DND-41 (cell line): ENCODE data around the gene SSR4.
A peak's percentile ranks its signal among the peaks of the same experiment; 100 is the strongest.

Experiments used
- ATAC-seq: fragments of 200-7000 bp; cut with Tn5 transposase; 3 replicates; pipeline ENCODE4 v1.9.1; 2021; ENCODE audit warnings: low read depth; ENCODE audit not compliant: insufficient read depth
- DNase-seq: peaks from one replicate; pipeline ENCODE4 v3.0.0-alpha.2; 2020
- H2AFZ ChIP-seq: 2 replicates; pipeline ENCODE4 v1.6.0; 2012; ENCODE audit warnings: low read depth, low read length
- H3K27ac ChIP-seq: 2 replicates; pipeline ENCODE4 v1.5.1; 2012; ENCODE audit warnings: low read length, inconsistent platforms
- H3K27me3 ChIP-seq: fragments of 200-600 bp; sonication (generic); 2 replicates; pipeline ENCODE4 v1.6.0; 2012; ENCODE audit warnings: low read length, mild to moderate bottlenecking, inconsistent platforms; ENCODE audit not compliant: insufficient read depth, poor library complexity
- H3K36me3 ChIP-seq: 2 replicates; pipeline ENCODE4 v1.5.1; 2012; ENCODE audit warnings: low read length, inconsistent platforms; ENCODE audit not compliant: insufficient read depth
- H3K4me1 ChIP-seq: 2 replicates; pipeline ENCODE4 v1.5.1; 2012; ENCODE audit warnings: mild to moderate bottlenecking, low read length; ENCODE audit not compliant: insufficient read depth
- H3K4me2 ChIP-seq: 2 replicates; pipeline ENCODE4 v1.6.0; 2012; ENCODE audit warnings: mild to moderate bottlenecking, moderate library complexity, low read length, inconsistent platforms; ENCODE audit not compliant: insufficient read depth
- H3K4me3 ChIP-seq, 2 experiments: fragments of 200-600 bp in 1 of 2; shearing (Covaris generic) in 1 of 2; 2 replicates each; pipeline ENCODE4 v1.5.1; 2012 to 2016; ENCODE audit warnings: inconsistent platforms in 2 of 2, low read length in 2 of 2, mild to moderate bottlenecking in 2 of 2, low read depth in 1 of 2, moderate library complexity in 1 of 2
- H3K79me2 ChIP-seq: 2 replicates; pipeline ENCODE4 v1.6.0; 2012; ENCODE audit warnings: low read length, inconsistent platforms; ENCODE audit not compliant: insufficient read depth
- H3K9ac ChIP-seq: 2 replicates; pipeline ENCODE4 v1.6.0; 2012; ENCODE audit warnings: low read depth, mild to moderate bottlenecking, inconsistent platforms, low read length, moderate library complexity
- H3K9me3 ChIP-seq: 2 replicates; pipeline ENCODE4 v1.5.1; 2012; ENCODE audit warnings: low read length, moderate library complexity, mild to moderate bottlenecking, inconsistent platforms; ENCODE audit not compliant: insufficient read depth, severe bottlenecking
- H4K20me1 ChIP-seq: 2 replicates; pipeline ENCODE4 v1.6.0; 2012; ENCODE audit warnings: low read length; ENCODE audit not compliant: insufficient read depth
- EZH2 ChIP-seq: IDR thresholded peaks from 3 replicates; pipeline ENCODE4 v1.6.1; 2012; ENCODE audit warnings: borderline replicate concordance, low read depth, mild to moderate bottlenecking, moderate library complexity, low read length, inconsistent platforms; ENCODE audit not compliant: severe bottlenecking
- TF ChIP-seq, protein P1 (sequence below): IDR thresholded peaks from 2 replicates; pipeline ENCODE4 v1.5.1; 2012; ENCODE audit warnings: borderline replicate concordance, low read length, moderate library complexity, mild to moderate bottlenecking; ENCODE audit not compliant: poor library complexity, severe bottlenecking; ENCODE audit errors: extremely low read depth

The SSR4 gene

GRCh38 chrX:153793291-153793690 lies 1.2 kb upstream of the SSR4 start:
- H3K4me3 ChIP-seq, result peak overlapping the region; percentile 53 to 97; a peak in 3 of 4 replicates
- peaks cover 38% of the 10 kb centered on the region for H4K20me1 ChIP-seq
- peak overlapping the region; percentile 82 for H3K4me2 ChIP-seq
- peak overlapping the region; percentile 94 for H3K27ac ChIP-seq
- H3K9ac ChIP-seq, result peak overlapping the region; percentile 79
- no peak for TF ChIP-seq EZH2
- TF ChIP-seq, protein P1, sequence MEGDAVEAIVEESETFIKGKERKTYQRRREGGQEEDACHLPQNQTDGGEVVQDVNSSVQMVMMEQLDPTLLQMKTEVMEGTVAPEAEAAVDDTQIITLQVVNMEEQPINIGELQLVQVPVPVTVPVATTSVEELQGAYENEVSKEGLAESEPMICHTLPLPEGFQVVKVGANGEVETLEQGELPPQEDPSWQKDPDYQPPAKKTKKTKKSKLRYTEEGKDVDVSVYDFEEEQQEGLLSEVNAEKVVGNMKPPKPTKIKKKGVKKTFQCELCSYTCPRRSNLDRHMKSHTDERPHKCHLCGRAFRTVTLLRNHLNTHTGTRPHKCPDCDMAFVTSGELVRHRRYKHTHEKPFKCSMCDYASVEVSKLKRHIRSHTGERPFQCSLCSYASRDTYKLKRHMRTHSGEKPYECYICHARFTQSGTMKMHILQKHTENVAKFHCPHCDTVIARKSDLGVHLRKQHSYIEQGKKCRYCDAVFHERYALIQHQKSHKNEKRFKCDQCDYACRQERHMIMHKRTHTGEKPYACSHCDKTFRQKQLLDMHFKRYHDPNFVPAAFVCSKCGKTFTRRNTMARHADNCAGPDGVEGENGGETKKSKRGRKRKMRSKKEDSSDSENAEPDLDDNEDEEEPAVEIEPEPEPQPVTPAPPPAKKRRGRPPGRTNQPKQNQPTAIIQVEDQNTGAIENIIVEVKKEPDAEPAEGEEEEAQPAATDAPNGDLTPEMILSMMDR, result no peak
- peaks cover 67% of the 10 kb centered on the region for H3K36me3 ChIP-seq
- peaks cover 39% of the 10 kb centered on the region for H3K4me1 ChIP-seq
- H3K79me2 ChIP-seq, result peaks cover 64% of the 10 kb centered on the region
- peak overlapping the region; percentile 81; the same call in 1 of the 2 replicates for H2AFZ ChIP-seq
- ATAC-seq, result no peak
- no peaks in the 10 kb centered on the region for H3K27me3 ChIP-seq
- H3K9me3 ChIP-seq, result no peaks in the 10 kb centered on the region
- DNase-seq, result no peak

- ATAC-seq (0 out of 3 replicates have a peak, but pooled peaks have one; percentile 3), DNase-seq (peak; percentile 26)
- Histone ChIP-seq H3K36me3 (peaks cover 57% of the 10 kb centered on the region), H3K9ac (peak overlapping the region; percentile 79), H3K4me3 (peak overlapping the region; percentile 94 to 97), H3K9me3 (no peaks in the 10 kb centered on the region), H3K4me2 (peak overlapping the region; percentile 93), H3K27me3 (no peaks in the 10 kb centered on the region), H3K4me1 (peaks cover 39% of the 10 kb centered on the region), H2AFZ (peak overlapping the region; percentile 68), H3K79me2 (peaks cover 63% of the 10 kb centered on the region), H4K20me1 (peaks cover 37% of the 10 kb centered on the region), H3K27ac (peak overlapping the region; percentile 83)
- TF ChIP-seq, protein P1, result no peak
- no peak for TF ChIP-seq EZH2
Measured at GRCh38 chrX:153794897-153795816, 689 bp downstream of the SSR4 start.

GRCh38 chrX:153797415-153798015 lies 3.0 kb downstream of the SSR4 start:
- Histone ChIP-seq H3K4me1 (peaks cover 27% of the 10 kb centered on the region), H3K79me2 (peaks cover 41% of the 10 kb centered on the region), H4K20me1 (peaks cover 28% of the 10 kb centered on the region), H3K4me3 (no peak overlapping the region), H3K9ac (no peak overlapping the region), H3K4me2 (no peak overlapping the region), H3K27me3 (no peaks in the 10 kb centered on the region), H2AFZ (no peak overlapping the region), H3K27ac (no peak overlapping the region), H3K36me3 (peaks cover 37% of the 10 kb centered on the region), H3K9me3 (no peaks in the 10 kb centered on the region)
- no peak for TF ChIP-seq EZH2
- TF ChIP-seq, protein P1, result no peak
- DNase-seq (no peak), ATAC-seq (no peak)
